CD8-positive, alpha-beta memory T cell (primary cell): Measurements from ENCODE around the gene CLDN14. TPM values are rescaled to one million over a fixed set of nuclear protein-coding genes. Genes with fewer than 3 reads are reported as not detected.

Experiments
- CTCF ChIA-PET: fragments of 350-600 bp; sonication (Branson Sonifier 250); formaldehyde crosslinking; loops from one replicate; lab custom pipeline; 2021; ENCODE audit warnings: antibody characterized with exemption; lab: Charles Lee
- POLR2A ChIA-PET: fragments of 350-600 bp; sonication (Branson Sonifier 250); formaldehyde crosslinking; loops from one replicate; lab custom pipeline; 2021; ENCODE audit warnings: antibody characterized with exemption; lab: Charles Lee
- DNase-seq, 5 donors: peaks; one replicate each; pipeline versions ENCODE4 v3.0.0 to v3.0.0-alpha.2; 2020 to 2022; ENCODE audit warnings: mixed read lengths in 1 of 5
- H3K27ac ChIP-seq: one replicate; pipeline ENCODE4 v1.7.0; 2013; ENCODE audit warnings: low read depth, mild to moderate bottlenecking, low read length, moderate library complexity
- H3K27me3 ChIP-seq: 2 replicates; pipeline ENCODE4 v1.7.0; 2013; ENCODE audit warnings: low read length, mild to moderate bottlenecking; ENCODE audit not compliant: insufficient read depth, poor library complexity, severe bottlenecking
- H3K36me3 ChIP-seq: 2 replicates; pipeline ENCODE4 v1.7.0; 2013; ENCODE audit warnings: mild to moderate bottlenecking, low read length, moderate library complexity; ENCODE audit not compliant: insufficient read depth
- H3K4me1 ChIP-seq: 2 replicates; pipeline ENCODE4 v1.7.0; 2013; ENCODE audit warnings: mild to moderate bottlenecking, low read length, moderate library complexity; ENCODE audit not compliant: insufficient read depth
- H3K4me3 ChIP-seq: 2 replicates; pipeline ENCODE4 v1.7.0; 2013; ENCODE audit warnings: mild to moderate bottlenecking, low read length
- H3K9me3 ChIP-seq: 2 replicates; pipeline ENCODE4 v1.7.0; 2013; ENCODE audit warnings: mild to moderate bottlenecking, low read length
- H3K27ac Mint-ChIP-seq, 8 donors: one replicate each; pipeline ENCODE4 v1.8.0; 2020 to 2021; ENCODE audit warnings: mixed read lengths in 8 of 8, mild to moderate bottlenecking in 6 of 8, inconsistent platforms in 3 of 8, moderate library complexity in 3 of 8
- H3K27me3 Mint-ChIP-seq, 2 donors: one replicate each; pipeline ENCODE4 v1.8.0; 2020 to 2021; ENCODE audit warnings: mixed read lengths in 2 of 2, mild to moderate bottlenecking in 1 of 2, moderate library complexity in 1 of 2
- H3K36me3 Mint-ChIP-seq, 3 donors: one replicate each; pipeline ENCODE4 v1.8.0; 2020 to 2021; ENCODE audit warnings: mixed read lengths in 3 of 3, inconsistent platforms in 1 of 3, mild to moderate bottlenecking in 1 of 3
- H3K4me1 Mint-ChIP-seq, 3 donors: one replicate each; pipeline ENCODE4 v1.8.0; 2020 to 2021; ENCODE audit warnings: mixed read lengths in 3 of 3, inconsistent platforms in 1 of 3, mild to moderate bottlenecking in 1 of 3
- H3K4me3 Mint-ChIP-seq, 7 donors: one replicate each; pipeline ENCODE4 v1.8.0; 2020 to 2021; ENCODE audit warnings: mixed read lengths in 7 of 7, mild to moderate bottlenecking in 6 of 7, moderate library complexity in 4 of 7, inconsistent platforms in 2 of 7
- H3K9me3 Mint-ChIP-seq, 5 donors: one replicate each; pipeline ENCODE4 v1.8.0; 2020 to 2022; ENCODE audit warnings: mixed read lengths in 5 of 5, mild to moderate bottlenecking in 3 of 5, moderate library complexity in 2 of 5, inconsistent platforms in 1 of 5
- polyA plus RNA-seq: library from polyadenylated mRNA; unstranded; fragments of 300-500 nt; fragmentation: Illumina TruSeq; gene quantifications from one replicate; pipeline ENCODE4 v1.2.3, GENCODE V29; 2021
- total RNA-seq, 2 experiments: library from RNA; stranded (reverse); gene quantifications; one replicate each; pipeline ENCODE4 v1.2.3, GENCODE V29; 2021

CLDN14 gene
- total and polyA plus RNA-seq, 3 experiments from 2014 or later: not detected

- H3K9me3 ChIP-seq: no peaks in the 10 kb centered on the region
- H3K27me3 Mint-ChIP-seq: peaks cover 14 to 24% of the 10 kb centered on the region in 2 donors
- no peak overlapping the region for H3K27ac Mint-ChIP-seq
- H3K4me3 ChIP-seq: no peak overlapping the region
- no peaks in the 10 kb centered on the region for H3K9me3 Mint-ChIP-seq
- no peaks in the 10 kb centered on the region for H3K4me1 ChIP-seq
- ChIA-PET POLR2A (no interaction called here), CTCF (no interaction called here)
- H3K4me3 Mint-ChIP-seq: no peak overlapping the region
- H3K27me3 ChIP-seq: no peaks in the 10 kb centered on the region
- no peak for DNase-seq
- no peak overlapping the region for H3K27ac ChIP-seq
- H3K36me3 Mint-ChIP-seq: no peaks in the 10 kb centered on the region
- no peaks in the 10 kb centered on the region for H3K4me1 Mint-ChIP-seq
- H3K36me3 ChIP-seq: no peaks in the 10 kb centered on the region
These were observed 15.9 kb downstream of the CLDN14 start for GRCh38 chr21:36463991-36464390.

DNA sequence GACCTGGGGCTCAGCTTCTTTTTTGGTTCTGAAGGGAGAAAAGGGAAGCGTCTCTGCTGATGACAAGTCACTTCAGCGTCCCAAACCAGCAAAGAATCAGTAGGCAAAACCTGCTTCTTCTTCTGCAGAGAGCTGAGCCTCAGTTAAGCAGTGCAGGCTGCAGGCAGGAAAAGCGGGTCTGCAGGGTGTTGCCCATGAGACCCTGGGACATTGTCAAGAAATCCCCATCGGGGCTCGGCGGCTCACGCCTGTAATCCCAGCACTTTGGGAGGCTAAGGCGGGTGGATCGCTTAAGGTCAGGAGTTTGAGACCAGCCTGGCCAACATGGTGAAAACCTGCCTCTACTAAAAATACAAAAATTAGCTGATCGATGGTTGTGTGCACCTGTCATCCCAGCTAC lies 16.7 kb downstream of the CLDN14 start:
- H3K4me3 Mint-ChIP-seq: no peak overlapping the region
- Histone ChIP-seq H3K9me3 (no peaks in the 10 kb centered on the region), H3K27me3 (no peaks in the 10 kb centered on the region), H3K27ac (no peak overlapping the region), H3K4me1 (no peaks in the 10 kb centered on the region), H3K36me3 (no peaks in the 10 kb centered on the region), H3K4me3 (no peak overlapping the region)
- H3K27ac Mint-ChIP-seq: no peak overlapping the region
- no peaks in the 10 kb centered on the region for H3K4me1 Mint-ChIP-seq
- no peak for DNase-seq
- H3K9me3 Mint-ChIP-seq: no peaks in the 10 kb centered on the region
- peaks cover 14 to 24% of the 10 kb centered on the region in 2 donors for H3K27me3 Mint-ChIP-seq
- H3K36me3 Mint-ChIP-seq: no peaks in the 10 kb centered on the region
- POLR2A ChIA-PET: no interaction called here
- CTCF ChIA-PET: no interaction called here

GRCh38 chr21:36461918-36462486 lies 17.9 kb downstream of the CLDN14 start:
- H3K36me3 Mint-ChIP-seq: no peaks in the 10 kb centered on the region
- Histone ChIP-seq H3K27ac (no peak overlapping the region), H3K4me1 (no peaks in the 10 kb centered on the region), H3K36me3 (no peaks in the 10 kb centered on the region), H3K9me3 (no peaks in the 10 kb centered on the region), H3K4me3 (no peak overlapping the region), H3K27me3 (peaks cover 1% of the 10 kb centered on the region)
- no peak overlapping the region for H3K27ac Mint-ChIP-seq
- DNase-seq: no peak
- CTCF ChIA-PET: no interaction called here
- no peaks in the 10 kb centered on the region for H3K9me3 Mint-ChIP-seq
- POLR2A ChIA-PET: no interaction called here
- no peak overlapping the region for H3K4me3 Mint-ChIP-seq
- no peaks in the 10 kb centered on the region for H3K4me1 Mint-ChIP-seq
- peaks cover 14 to 26% of the 10 kb centered on the region in 2 donors for H3K27me3 Mint-ChIP-seq

DNA sequence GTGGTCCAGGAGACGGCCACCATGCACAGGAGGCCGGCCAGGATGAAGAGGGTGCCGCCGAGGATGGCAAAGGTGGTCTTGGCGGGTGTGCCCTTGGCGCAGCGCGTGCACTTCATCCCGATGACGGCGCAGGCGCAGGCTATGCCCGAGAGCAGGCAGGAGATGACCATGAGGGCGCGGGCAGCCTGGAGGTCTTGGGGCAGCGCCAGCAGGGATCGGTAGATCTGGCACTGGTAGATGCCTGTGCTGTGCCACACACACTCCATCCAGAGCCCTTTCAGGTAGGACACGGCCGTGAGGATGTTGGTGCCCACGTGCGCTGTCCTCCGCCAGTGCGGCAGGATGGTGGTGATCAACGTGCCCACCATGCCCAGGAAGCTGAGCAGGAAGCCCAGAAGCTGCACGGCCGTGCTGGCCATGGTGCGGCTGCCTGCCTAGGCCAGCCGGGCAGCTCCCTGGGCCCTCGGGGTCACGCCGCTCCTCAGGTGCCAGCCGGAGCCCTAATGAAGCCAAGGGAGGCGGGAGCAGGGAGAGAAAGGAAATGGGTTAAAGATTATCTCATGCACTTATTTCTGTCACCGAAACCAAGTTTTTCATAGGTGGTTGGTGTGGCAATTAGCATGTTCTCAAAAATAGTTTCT lies 18.5 kb downstream of the CLDN14 start:
- Histone ChIP-seq H3K9me3 (no peaks in the 10 kb centered on the region), H3K27me3 (peaks cover 5% of the 10 kb centered on the region), H3K27ac (no peak overlapping the region), H3K36me3 (no peaks in the 10 kb centered on the region), H3K4me3 (no peak overlapping the region), H3K4me1 (no peaks in the 10 kb centered on the region)
- H3K4me3 Mint-ChIP-seq: no peak overlapping the region
- peaks cover 14 to 31% of the 10 kb centered on the region in 2 donors for H3K27me3 Mint-ChIP-seq
- H3K4me1 Mint-ChIP-seq: no peaks in the 10 kb centered on the region
- POLR2A ChIA-PET: no interaction called here
- DNase-seq: no peak
- H3K27ac Mint-ChIP-seq: no peak overlapping the region
- no peaks in the 10 kb centered on the region for H3K9me3 Mint-ChIP-seq
- CTCF ChIA-PET: no interaction called here
- H3K36me3 Mint-ChIP-seq: no peaks in the 10 kb centered on the region

DNA sequence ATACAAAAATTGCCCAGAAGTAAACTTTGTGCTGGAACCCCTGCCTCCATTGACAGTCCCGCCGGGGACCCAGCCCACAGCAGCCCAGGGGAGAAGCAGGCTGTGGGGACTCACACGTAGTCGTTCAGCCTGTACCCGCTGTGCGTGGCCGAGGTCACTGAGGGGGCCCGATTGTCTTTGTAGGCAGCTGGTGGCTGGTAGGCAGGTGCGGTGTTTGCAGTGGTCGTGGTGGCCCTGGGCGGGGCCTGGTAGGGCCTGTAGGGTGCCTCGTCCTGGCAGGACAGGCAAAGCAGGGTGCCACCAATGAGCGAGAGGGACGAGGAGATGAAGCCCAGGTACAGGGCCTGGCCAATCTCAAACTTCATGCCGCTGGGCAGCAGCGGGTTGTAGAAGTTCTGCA lies 19.1 kb downstream of the CLDN14 start:
- Histone ChIP-seq H3K4me3 (no peak overlapping the region), H3K9me3 (no peaks in the 10 kb centered on the region), H3K36me3 (no peaks in the 10 kb centered on the region), H3K27me3 (peaks cover 5% of the 10 kb centered on the region), H3K27ac (no peak overlapping the region), H3K4me1 (no peaks in the 10 kb centered on the region)
- Mint-ChIP-seq H3K27ac (no peak overlapping the region), H3K9me3 (no peaks in the 10 kb centered on the region), H3K4me3 (no peak overlapping the region), H3K36me3 (no peaks in the 10 kb centered on the region), H3K27me3 (peaks cover 14 to 35% of the 10 kb centered on the region in 2 donors), H3K4me1 (no peaks in the 10 kb centered on the region)
- ChIA-PET POLR2A (no interaction called here), CTCF (no interaction called here)
- no peak for DNase-seq

DNA sequence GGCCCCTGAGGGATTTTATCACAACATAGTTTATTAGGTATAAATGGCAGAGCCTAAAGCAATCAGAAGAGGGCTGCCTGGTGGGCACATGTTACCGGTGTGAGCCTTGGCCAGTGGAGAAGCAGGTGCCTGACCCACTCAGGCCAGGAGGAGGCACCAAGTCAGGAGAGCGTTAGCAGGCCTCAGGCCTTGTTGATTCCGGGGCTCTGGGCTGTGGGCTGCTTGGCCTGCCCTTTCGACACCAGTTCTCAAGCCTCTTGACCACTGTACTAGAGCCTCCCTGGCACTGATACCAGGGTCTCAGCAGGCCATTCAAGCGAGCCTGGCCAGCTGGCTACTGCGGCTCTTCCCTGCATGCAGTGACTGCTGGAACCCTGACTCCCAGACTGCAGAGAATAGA lies 20.8 kb downstream of the CLDN14 start:
- no peaks in the 10 kb centered on the region for H3K36me3 Mint-ChIP-seq
- no peak overlapping the region for H3K27ac Mint-ChIP-seq
- H3K4me3 ChIP-seq: no peak overlapping the region
- H3K4me1 ChIP-seq: no peaks in the 10 kb centered on the region
- H3K36me3 ChIP-seq: no peaks in the 10 kb centered on the region
- DNase-seq: no peak
- no peak overlapping the region for H3K27ac ChIP-seq
- ChIA-PET POLR2A (no interaction called here), CTCF (no interaction called here)
- peaks cover 10 to 24% of the 10 kb centered on the region in 2 donors for H3K27me3 Mint-ChIP-seq
- no peaks in the 10 kb centered on the region for H3K4me1 Mint-ChIP-seq
- H3K27me3 ChIP-seq: peaks cover 5% of the 10 kb centered on the region
- H3K9me3 ChIP-seq: no peaks in the 10 kb centered on the region
- no peaks in the 10 kb centered on the region for H3K9me3 Mint-ChIP-seq
- H3K4me3 Mint-ChIP-seq: no peak overlapping the region

DNA sequence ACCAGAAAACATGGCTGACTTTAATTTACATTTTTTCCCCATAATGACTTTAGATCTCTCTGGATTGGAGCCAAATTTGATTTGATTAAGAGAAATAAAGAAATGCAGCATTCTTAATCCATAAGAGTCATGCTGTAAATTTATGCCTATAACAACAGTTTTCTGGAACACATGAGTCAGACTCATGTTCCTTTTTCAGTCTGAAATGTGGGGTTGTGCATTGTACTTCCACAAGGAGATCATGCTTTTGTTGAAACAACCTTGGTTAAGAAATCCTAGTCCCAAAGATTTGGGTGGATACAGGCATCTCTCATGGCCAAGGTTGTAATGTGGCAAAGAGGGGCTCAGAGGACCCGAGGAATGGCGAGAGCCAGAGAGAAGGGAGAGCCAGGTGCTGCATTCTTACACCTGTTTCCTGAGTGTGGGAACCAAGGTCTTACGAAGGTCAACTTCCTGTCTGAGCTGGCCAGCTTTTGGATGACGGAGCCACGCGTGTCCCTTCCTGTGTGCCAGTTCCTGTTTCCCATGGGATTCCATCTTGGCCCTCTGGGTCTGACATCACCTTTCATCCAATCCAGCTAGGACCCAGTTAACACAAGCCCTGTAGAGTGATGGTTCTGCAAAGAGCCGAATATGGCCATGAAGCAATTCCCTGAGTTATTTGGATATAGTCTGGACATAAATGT lies 23.1 kb downstream of the CLDN14 start:
- Mint-ChIP-seq H3K27me3 (peaks cover 11 to 24% of the 10 kb centered on the region in 2 donors), H3K4me3 (no peak overlapping the region), H3K4me1 (no peaks in the 10 kb centered on the region), H3K9me3 (no peaks in the 10 kb centered on the region), H3K36me3 (no peaks in the 10 kb centered on the region), H3K27ac (no peak overlapping the region)
- Histone ChIP-seq H3K4me1 (no peaks in the 10 kb centered on the region), H3K27me3 (peaks cover 5% of the 10 kb centered on the region), H3K4me3 (no peak overlapping the region), H3K27ac (no peak overlapping the region), H3K9me3 (no peaks in the 10 kb centered on the region), H3K36me3 (no peaks in the 10 kb centered on the region)
- POLR2A ChIA-PET: interaction anchor here (0.7 kb wide), 1 partner anchor 47 kb away, joined by 3 read pairs; no protein-coding TSS in a partner anchor
- CTCF ChIA-PET: no interaction called here
- no peak for DNase-seq

- Mint-ChIP-seq H3K36me3 (no peaks in the 10 kb centered on the region), H3K4me1 (no peaks in the 10 kb centered on the region), H3K27me3 (peaks cover 9 to 21% of the 10 kb centered on the region in 2 donors), H3K27ac (no peak overlapping the region), H3K9me3 (no peaks in the 10 kb centered on the region), H3K4me3 (no peak overlapping the region)
- H3K4me3 ChIP-seq: no peak overlapping the region
- DNase-seq: no peak
- no peak overlapping the region for H3K27ac ChIP-seq
- H3K4me1 ChIP-seq: no peaks in the 10 kb centered on the region
- peaks cover 5% of the 10 kb centered on the region for H3K27me3 ChIP-seq
- CTCF ChIA-PET: no interaction called here
- no peaks in the 10 kb centered on the region for H3K9me3 ChIP-seq
- no peaks in the 10 kb centered on the region for H3K36me3 ChIP-seq
- POLR2A ChIA-PET: no interaction called here
These were observed 25.2 kb downstream of the CLDN14 start for GRCh38 chr21:36454706-36455105.
